ENCODE results near the gene FOXD1. TPM values are rescaled to one million over a fixed set of nuclear protein-coding genes. Genes with fewer than 3 reads are reported as not detected.
"Not testable (repeated sequence)": the region's sequence is repeated elsewhere in the genome, so short reads cannot be mapped to it uniquely, and the experiment has no call there.

The FOXD1 gene
- total RNA-seq, 1 donor from 2014 or later = 0.09 TPM

DNA sequence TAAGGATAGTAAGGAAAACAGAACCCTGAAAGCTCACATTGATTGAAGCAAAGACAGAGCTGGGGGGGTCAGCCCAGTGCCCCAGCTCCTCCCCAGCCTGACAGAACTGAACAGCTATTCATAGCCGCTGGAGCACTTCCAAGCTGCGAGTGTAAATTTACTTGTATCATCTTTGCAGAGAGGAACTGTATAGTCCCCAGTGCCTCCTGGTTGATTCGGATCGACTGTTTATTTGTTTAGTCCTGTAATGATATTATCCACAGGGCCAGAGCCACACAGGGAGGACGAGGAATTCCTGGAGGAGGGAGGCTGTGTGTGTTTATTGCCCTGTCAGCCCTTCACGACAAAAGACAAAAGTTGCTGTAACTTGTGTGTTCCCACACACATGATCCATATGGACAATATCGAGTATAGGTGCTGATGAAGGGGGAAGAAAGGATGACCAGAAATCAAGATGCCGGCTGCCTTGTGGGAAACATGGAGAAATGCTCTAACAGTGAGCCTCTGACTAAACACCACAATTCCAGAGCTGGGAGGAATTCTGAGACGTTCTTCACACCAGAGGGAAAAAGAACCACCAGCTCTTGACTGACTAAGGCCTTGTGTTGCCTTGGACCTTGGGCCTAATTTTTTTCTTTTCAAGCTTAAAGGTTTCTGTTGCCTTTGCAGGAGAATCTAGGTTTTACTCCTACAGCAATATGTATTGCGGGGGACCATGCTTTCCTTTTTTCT lies 31.1 kb downstream of the FOXD1 start:
- H3K27me3 Mint-ChIP-seq (ENCODE audit: low read depth) = peaks cover 97% of the 10 kb centered on the region
- H3K27ac Mint-ChIP-seq = no peak overlapping the region
- H3K4me1 Mint-ChIP-seq = peaks cover 5% of the 10 kb centered on the region
- no peaks in the 10 kb centered on the region for H3K36me3 Mint-ChIP-seq
- TF ChIP-seq, protein P1, sequence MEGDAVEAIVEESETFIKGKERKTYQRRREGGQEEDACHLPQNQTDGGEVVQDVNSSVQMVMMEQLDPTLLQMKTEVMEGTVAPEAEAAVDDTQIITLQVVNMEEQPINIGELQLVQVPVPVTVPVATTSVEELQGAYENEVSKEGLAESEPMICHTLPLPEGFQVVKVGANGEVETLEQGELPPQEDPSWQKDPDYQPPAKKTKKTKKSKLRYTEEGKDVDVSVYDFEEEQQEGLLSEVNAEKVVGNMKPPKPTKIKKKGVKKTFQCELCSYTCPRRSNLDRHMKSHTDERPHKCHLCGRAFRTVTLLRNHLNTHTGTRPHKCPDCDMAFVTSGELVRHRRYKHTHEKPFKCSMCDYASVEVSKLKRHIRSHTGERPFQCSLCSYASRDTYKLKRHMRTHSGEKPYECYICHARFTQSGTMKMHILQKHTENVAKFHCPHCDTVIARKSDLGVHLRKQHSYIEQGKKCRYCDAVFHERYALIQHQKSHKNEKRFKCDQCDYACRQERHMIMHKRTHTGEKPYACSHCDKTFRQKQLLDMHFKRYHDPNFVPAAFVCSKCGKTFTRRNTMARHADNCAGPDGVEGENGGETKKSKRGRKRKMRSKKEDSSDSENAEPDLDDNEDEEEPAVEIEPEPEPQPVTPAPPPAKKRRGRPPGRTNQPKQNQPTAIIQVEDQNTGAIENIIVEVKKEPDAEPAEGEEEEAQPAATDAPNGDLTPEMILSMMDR (IDR thresholded peaks at IDR 0.05; ENCODE audit: unreplicated experiment) = no peak
- no peak for DNase-seq (ENCODE audit: low spot score in 2 of 2, unreplicated experiment in 2 of 2)
- H3K4me3 Mint-ChIP-seq = no peak overlapping the region
- H3K9me3 Mint-ChIP-seq = peaks cover 2% of the 10 kb centered on the region

DNA sequence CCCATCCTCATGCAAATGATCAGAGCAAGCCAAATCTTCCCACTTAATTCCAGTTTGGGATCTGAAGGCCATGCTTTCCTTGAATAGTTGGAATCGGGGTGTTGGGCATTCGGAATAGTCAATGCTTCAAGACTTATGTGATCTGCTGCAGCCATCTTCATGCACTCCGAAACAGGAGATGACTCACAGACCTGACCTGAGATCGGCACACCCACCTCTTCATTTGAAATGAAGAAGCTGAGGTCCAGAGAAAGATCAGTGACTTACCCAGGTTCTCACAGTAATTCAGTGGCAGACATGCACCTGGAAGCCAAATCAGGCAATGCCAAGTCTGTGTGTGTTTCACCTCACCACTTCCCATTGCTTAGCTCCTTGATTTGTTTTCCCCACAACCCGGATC lies 33.0 kb downstream of the FOXD1 start:
- no peak for DNase-seq (ENCODE audit: low spot score in 2 of 2, unreplicated experiment in 2 of 2)
- peaks cover 5% of the 10 kb centered on the region for H3K4me1 Mint-ChIP-seq
- TF ChIP-seq, protein P1 (IDR thresholded peaks at IDR 0.05; ENCODE audit: unreplicated experiment) = no peak
- H3K36me3 Mint-ChIP-seq = no peaks in the 10 kb centered on the region
- peaks cover 87% of the 10 kb centered on the region for H3K27me3 Mint-ChIP-seq (ENCODE audit: low read depth)
- no peak overlapping the region for H3K4me3 Mint-ChIP-seq
- no peak overlapping the region for H3K27ac Mint-ChIP-seq
- peaks cover 2% of the 10 kb centered on the region for H3K9me3 Mint-ChIP-seq

DNA sequence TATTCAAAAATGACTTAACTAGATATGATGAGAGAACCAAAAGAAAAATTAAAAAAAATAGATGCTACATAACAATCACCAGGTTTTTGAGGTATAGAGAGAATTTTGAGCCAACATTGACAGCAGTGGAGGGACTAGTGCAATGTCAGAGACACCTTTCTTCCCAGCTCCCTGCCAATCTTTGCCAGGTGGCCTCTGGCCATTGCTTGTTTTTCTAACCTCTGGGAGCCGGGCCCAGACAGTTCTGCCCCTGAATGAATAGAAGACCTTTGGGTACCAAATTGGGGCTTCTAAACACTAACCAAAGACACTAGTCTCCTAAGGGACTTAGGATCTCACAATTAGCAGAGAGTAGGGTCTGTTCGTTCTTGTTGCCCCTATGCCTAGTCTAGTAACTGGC lies 33.4 kb downstream of the FOXD1 start:
- Mint-ChIP-seq H3K9me3 (peaks cover 2% of the 10 kb centered on the region), H3K36me3 (no peaks in the 10 kb centered on the region), H3K27me3 (ENCODE audit: low read depth) (peaks cover 84% of the 10 kb centered on the region), H3K27ac (no peak overlapping the region), H3K4me3 (no peak overlapping the region), H3K4me1 (peaks cover 4% of the 10 kb centered on the region)
- TF ChIP-seq, protein P1 (IDR thresholded peaks at IDR 0.05; ENCODE audit: unreplicated experiment) = no peak
- no peak for DNase-seq (ENCODE audit: low spot score in 2 of 2, unreplicated experiment in 2 of 2)

DNA sequence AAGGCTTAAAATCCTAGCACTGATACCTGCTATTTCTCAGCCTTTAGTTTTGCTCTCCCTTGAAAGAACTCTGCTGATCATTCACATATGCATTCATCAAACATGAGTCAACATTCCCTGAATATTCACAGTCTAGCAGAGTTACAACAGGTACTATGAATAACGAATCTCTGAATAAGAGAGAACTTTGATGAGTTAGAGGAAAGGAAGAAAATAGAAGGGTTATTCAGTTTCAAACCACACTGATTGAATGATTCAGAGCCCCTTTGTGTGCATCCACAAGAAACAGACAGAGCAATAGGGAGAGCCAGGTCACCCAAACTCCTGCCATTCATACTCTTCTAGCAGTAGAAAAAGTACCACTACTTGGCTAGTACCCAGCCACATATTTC lies 36.0 kb downstream of the FOXD1 start:
- no peak overlapping the region for H3K27ac Mint-ChIP-seq
- H3K4me1 Mint-ChIP-seq = peaks cover 2% of the 10 kb centered on the region
- peaks cover 62% of the 10 kb centered on the region for H3K27me3 Mint-ChIP-seq (ENCODE audit: low read depth)
- peaks cover 2% of the 10 kb centered on the region for H3K9me3 Mint-ChIP-seq
- H3K36me3 Mint-ChIP-seq = no peaks in the 10 kb centered on the region
- TF ChIP-seq, protein P1 (IDR thresholded peaks at IDR 0.05; ENCODE audit: unreplicated experiment) = no peak
- no peak for DNase-seq (ENCODE audit: low spot score in 2 of 2, unreplicated experiment in 2 of 2)
- H3K4me3 Mint-ChIP-seq = no peak overlapping the region

DNA sequence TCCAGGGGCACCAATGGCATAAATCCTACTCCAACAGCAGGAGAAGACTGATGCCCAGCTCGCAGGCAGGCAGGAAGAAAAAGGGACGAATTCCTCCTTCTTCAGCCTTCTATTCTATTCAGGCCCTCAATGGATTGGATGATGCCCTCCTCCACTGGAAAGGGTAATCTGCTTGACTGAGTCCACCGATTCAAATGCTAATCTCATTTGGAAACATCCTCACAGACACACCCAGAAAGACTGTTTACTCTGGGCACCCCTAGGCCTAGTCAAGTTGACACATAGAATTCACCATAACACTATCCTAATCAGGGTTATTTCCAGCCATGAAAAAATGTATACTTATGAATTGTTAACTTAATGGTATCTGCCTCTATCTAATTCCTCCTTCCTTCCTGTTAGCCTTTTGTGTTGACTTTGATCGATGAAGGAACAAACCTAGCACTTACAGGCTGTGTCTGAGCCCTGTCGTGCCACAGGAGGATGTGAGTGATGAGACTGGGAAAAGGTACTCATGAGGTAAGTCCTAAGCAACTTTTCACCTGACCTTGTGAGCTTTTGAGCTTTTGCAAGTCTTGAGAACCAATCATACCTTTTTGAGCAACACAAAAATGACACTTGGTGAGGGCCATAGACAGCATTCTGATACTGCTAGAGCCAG lies 36.5 kb downstream of the FOXD1 start:
- H3K4me1 Mint-ChIP-seq = peaks cover 3% of the 10 kb centered on the region
- H3K4me3 Mint-ChIP-seq = no peak overlapping the region
- no peaks in the 10 kb centered on the region for H3K36me3 Mint-ChIP-seq
- no peak for DNase-seq (ENCODE audit: low spot score in 2 of 2, unreplicated experiment in 2 of 2)
- TF ChIP-seq, protein P1 (IDR thresholded peaks at IDR 0.05; ENCODE audit: unreplicated experiment) = no peak
- H3K27me3 Mint-ChIP-seq (ENCODE audit: low read depth) = peaks cover 57% of the 10 kb centered on the region
- H3K9me3 Mint-ChIP-seq = peaks cover 2% of the 10 kb centered on the region
- H3K27ac Mint-ChIP-seq = no peak overlapping the region

DNA sequence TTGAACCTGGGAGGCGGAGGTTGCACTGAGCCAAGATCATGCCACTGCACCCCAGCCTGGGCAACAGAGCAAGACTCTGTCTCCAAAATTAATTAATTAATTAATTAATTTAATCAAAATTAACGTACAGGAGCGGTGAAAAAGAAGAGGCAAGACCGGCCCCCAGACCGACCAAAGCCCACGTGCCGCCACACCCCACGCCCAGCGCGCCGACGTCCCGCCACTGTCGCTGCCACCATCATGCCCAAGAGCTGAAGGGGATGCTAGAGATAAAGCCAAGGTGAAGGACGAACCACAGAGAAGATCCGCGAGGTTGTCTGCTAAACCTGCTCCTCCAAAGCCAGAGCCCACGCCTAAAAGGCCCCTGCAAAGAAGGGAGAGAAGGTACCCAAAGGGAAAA lies 38.6 kb downstream of the FOXD1 start:
- not testable (repeated sequence) for H3K4me1 Mint-ChIP-seq; H3K27ac Mint-ChIP-seq; H3K9me3 Mint-ChIP-seq; DNase-seq (ENCODE audit: low spot score in 2 of 2, unreplicated experiment in 2 of 2); H3K36me3 Mint-ChIP-seq; H3K4me3 Mint-ChIP-seq
- peaks cover 36% of the 10 kb centered on the region for H3K27me3 Mint-ChIP-seq (ENCODE audit: low read depth)

Measured in mesothelial cell of epicardium (in vitro differentiated cells).